ENCODE results near the gene SHC4. TPM values are rescaled to one million over a fixed set of nuclear protein-coding genes. Genes with fewer than 3 reads are reported as not detected.

The SHC4 gene
- total RNA-seq, 1 experiment from 2014 or later = 0.26 TPM

DNA sequence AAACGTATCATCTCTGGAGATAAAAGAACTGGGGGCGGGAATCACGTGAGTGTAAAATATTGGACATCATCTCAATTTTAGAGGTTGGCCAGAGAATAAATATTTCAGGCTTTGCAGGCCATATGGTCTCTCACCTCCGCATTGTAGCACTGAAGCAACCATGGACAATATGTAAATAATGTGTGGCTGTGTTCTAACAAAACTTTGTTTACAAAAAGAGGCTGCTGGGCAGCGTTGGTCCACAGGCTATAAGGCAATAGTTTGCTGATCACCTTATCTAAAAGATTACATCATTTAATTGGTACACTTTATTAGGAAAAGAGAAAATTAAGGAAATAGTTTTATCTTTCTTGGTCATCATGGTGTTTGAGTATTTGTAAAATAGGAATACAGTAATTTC is 22.5 kb upstream of the SHC4 start:
- TF ChIP-seq, protein P1, sequence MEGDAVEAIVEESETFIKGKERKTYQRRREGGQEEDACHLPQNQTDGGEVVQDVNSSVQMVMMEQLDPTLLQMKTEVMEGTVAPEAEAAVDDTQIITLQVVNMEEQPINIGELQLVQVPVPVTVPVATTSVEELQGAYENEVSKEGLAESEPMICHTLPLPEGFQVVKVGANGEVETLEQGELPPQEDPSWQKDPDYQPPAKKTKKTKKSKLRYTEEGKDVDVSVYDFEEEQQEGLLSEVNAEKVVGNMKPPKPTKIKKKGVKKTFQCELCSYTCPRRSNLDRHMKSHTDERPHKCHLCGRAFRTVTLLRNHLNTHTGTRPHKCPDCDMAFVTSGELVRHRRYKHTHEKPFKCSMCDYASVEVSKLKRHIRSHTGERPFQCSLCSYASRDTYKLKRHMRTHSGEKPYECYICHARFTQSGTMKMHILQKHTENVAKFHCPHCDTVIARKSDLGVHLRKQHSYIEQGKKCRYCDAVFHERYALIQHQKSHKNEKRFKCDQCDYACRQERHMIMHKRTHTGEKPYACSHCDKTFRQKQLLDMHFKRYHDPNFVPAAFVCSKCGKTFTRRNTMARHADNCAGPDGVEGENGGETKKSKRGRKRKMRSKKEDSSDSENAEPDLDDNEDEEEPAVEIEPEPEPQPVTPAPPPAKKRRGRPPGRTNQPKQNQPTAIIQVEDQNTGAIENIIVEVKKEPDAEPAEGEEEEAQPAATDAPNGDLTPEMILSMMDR (IDR thresholded peaks at IDR 0.05; ENCODE audit: unreplicated experiment) = no peak
- Mint-ChIP-seq H3K4me3 (ENCODE audit: unreplicated experiment) (no peak overlapping the region), H3K27me3 (ENCODE audit: insufficient read depth, unreplicated experiment) (no peaks in the 10 kb centered on the region), H3K27ac (ENCODE audit: low read depth, unreplicated experiment) (no peak overlapping the region), H3K36me3 (ENCODE audit: insufficient read depth, unreplicated experiment) (peaks cover 9% of the 10 kb centered on the region), H3K4me1 (ENCODE audit: insufficient read depth, unreplicated experiment) (peaks cover 6% of the 10 kb centered on the region), H3K9me3 (ENCODE audit: unreplicated experiment) (no peaks in the 10 kb centered on the region)
- no TSS peak for BruUV-seq (replicated peaks)
- DNase-seq (ENCODE audit: unreplicated experiment) = no peak
- ChIA-PET CTCF (interaction anchor here (1.2 to 3.5 kb wide), 3 partner anchors 10 to 125 kb away, joined by 3 to 23 read pairs (median 11); no protein-coding TSS in a partner anchor), POLR2A (no interaction called here)
- intact Hi-C loops (cut with micrococcal nuclease) = no loop called here

DNA sequence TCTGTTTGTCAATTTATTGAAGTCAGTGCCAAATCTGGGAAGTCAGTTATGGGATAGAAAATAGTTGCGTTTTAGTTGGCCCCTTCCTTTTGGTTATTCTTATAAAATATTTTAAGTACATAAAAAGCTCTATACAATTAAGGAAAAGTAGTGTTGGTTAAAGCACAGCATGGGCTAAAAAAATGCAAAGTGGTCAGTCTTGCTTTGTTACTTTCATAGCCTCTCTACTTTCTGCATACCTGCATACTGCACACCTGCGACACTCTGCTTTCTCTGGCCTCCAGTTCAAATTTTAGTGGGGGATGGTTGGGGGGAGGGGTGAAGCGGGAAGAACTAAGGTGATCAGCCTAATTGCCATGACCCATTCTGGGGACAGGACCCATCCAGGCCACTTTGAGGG is 21.8 kb upstream of the SHC4 start:
- ChIA-PET POLR2A (interaction anchor here (0.6 to 0.7 kb wide), 2 partner anchors 1167 to 1367 kb away, joined by 3 read pairs; no protein-coding TSS in a partner anchor), CTCF (interaction anchor here (1.9 kb wide), 1 partner anchor 10 kb away, joined by 11 read pairs; no protein-coding TSS in a partner anchor)
- intact Hi-C loops (cut with micrococcal nuclease) = no loop called here
- Mint-ChIP-seq H3K27me3 (ENCODE audit: insufficient read depth, unreplicated experiment) (no peaks in the 10 kb centered on the region), H3K9me3 (ENCODE audit: unreplicated experiment) (no peaks in the 10 kb centered on the region), H3K27ac (ENCODE audit: low read depth, unreplicated experiment) (no peak overlapping the region), H3K4me1 (ENCODE audit: insufficient read depth, unreplicated experiment) (peaks cover 6% of the 10 kb centered on the region), H3K4me3 (ENCODE audit: unreplicated experiment) (no peak overlapping the region), H3K36me3 (ENCODE audit: insufficient read depth, unreplicated experiment) (peaks cover 5% of the 10 kb centered on the region)
- TF ChIP-seq, protein P1 (IDR thresholded peaks at IDR 0.05; ENCODE audit: unreplicated experiment) = no peak
- BruUV-seq (replicated peaks) = no TSS peak
- DNase-seq (ENCODE audit: unreplicated experiment) = no peak

DNA sequence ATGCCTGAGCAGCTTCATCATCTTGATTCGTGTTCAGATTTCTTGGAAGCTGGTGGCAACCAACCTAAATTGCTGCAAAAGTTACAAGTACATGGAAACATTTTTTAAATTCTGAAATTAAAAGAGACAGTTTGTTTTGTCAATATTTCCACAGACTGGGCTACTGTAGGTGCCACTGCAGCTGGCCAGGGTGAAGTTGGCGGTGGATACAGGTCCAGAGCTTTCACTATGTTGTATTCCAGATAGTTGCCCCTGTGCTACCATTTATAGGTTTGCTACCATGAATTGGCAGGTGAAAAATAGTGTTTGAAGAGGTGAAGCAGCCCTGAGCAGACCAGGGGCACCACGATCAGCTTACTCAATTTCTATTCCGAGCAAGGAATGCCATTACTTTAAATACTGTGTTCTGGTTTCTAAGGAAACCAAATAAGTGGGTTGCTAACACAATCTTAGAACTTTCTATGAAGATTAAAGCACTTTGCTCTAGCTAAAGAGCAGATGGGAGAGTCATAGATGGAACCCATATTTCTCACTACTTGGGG is 21.2 kb upstream of the SHC4 start:
- ChIA-PET CTCF (interaction anchor here (1.9 to 2.9 kb wide), 2 partner anchors 9 to 123 kb away, joined by 11 read pairs; no protein-coding TSS in a partner anchor), POLR2A (interaction anchor here (0.6 kb wide), 1 partner anchor 1168 kb away, joined by 3 read pairs; no protein-coding TSS in a partner anchor)
- Mint-ChIP-seq H3K27me3 (ENCODE audit: insufficient read depth, unreplicated experiment) (no peaks in the 10 kb centered on the region), H3K27ac (ENCODE audit: low read depth, unreplicated experiment) (no peak overlapping the region), H3K36me3 (ENCODE audit: insufficient read depth, unreplicated experiment) (peaks cover 5% of the 10 kb centered on the region), H3K9me3 (ENCODE audit: unreplicated experiment) (no peaks in the 10 kb centered on the region), H3K4me1 (ENCODE audit: insufficient read depth, unreplicated experiment) (peaks cover 6% of the 10 kb centered on the region), H3K4me3 (ENCODE audit: unreplicated experiment) (no peak overlapping the region)
- intact Hi-C loops (cut with micrococcal nuclease) = no loop called here
- BruUV-seq (replicated peaks) = no TSS peak
- TF ChIP-seq, protein P1 (IDR thresholded peaks at IDR 0.05; ENCODE audit: unreplicated experiment) = no peak
- no peak for DNase-seq (ENCODE audit: unreplicated experiment)

DNA sequence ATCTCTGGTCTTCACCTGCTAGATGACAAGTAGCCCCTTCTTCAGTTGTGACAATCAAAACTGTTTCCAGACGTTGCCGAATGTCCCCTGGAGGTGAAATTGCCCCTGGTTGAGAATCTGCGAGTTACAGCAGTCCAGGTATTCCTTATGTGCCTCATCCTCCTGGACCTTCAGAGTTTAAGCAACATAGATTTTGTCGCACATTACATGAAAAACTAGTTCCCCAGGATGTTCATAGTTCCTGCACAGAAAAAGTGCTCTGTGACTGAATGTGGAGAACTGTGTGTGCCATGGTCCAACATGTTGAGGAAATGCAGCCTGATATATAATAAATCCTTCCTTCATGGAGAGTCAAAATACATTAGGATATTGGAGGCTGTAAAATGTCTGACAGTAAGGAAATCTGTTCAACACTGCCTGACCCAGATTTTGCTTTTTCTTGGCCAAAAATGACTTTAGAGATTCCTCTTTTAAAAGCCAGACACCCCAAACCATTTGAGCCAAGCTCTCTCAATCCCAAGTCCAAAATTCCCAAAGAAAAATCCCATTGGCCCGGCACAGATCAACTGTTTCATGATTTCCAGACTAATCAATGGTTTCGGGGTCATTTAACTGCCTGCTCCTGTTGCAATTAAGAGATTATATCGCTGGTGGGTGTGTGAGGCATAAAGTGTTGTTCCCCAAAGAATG is 20.4 kb upstream of the SHC4 start:
- DNase-seq (ENCODE audit: unreplicated experiment) = no peak
- BruUV-seq (replicated peaks) = no TSS peak
- POLR2A ChIA-PET = no interaction called here
- H3K4me1 Mint-ChIP-seq (ENCODE audit: insufficient read depth, unreplicated experiment) = peaks cover 6% of the 10 kb centered on the region
- no peaks in the 10 kb centered on the region for H3K27me3 Mint-ChIP-seq (ENCODE audit: insufficient read depth, unreplicated experiment)
- TF ChIP-seq, protein P1 (IDR thresholded peaks at IDR 0.05; ENCODE audit: unreplicated experiment) = no peak
- CTCF ChIA-PET = interaction anchor here (1.9 to 2.9 kb wide), 2 partner anchors 8 to 122 kb away, joined by 11 read pairs; no protein-coding TSS in a partner anchor
- no peaks in the 10 kb centered on the region for H3K9me3 Mint-ChIP-seq (ENCODE audit: unreplicated experiment)
- intact Hi-C loops (cut with micrococcal nuclease) = no loop called here
- H3K4me3 Mint-ChIP-seq (ENCODE audit: unreplicated experiment) = no peak overlapping the region
- peaks cover 5% of the 10 kb centered on the region for H3K36me3 Mint-ChIP-seq (ENCODE audit: insufficient read depth, unreplicated experiment)
- no peak overlapping the region for H3K27ac Mint-ChIP-seq (ENCODE audit: low read depth, unreplicated experiment)
